ENCODE results near the gene EXOSC3. TPM values are rescaled to one million over a fixed set of nuclear protein-coding genes. Genes with fewer than 3 reads are reported as not detected.
"Not testable (repeated sequence)": the region's sequence is repeated elsewhere in the genome, so short reads cannot be mapped to it uniquely, and the experiment has no call there.

The EXOSC3 gene
- total RNA-seq, 1 donor from 2014 or later, result 16.7 TPM

- DNase-seq (ENCODE audit: low read depth in 2 of 2), result no peak
Measured at GRCh38 chr9:37776328-37776727, 8.5 kb downstream of the EXOSC3 start.

GRCh38 chr9:37775216-37775919 is 9.5 kb downstream of the EXOSC3 start:
- no peak for DNase-seq (ENCODE audit: low read depth in 2 of 2)

GRCh38 chr9:37769995-37770394 is 14.9 kb downstream of the EXOSC3 start:
- DNase-seq (ENCODE audit: low read depth in 2 of 2), result no peak

GRCh38 chr9:37769306-37769705 is 15.6 kb downstream of the EXOSC3 start:
- no peak for DNase-seq (ENCODE audit: low read depth in 2 of 2)

GRCh38 chr9:37765263-37765662 is 19.6 kb downstream of the EXOSC3 start:
- DNase-seq (ENCODE audit: low read depth in 2 of 2), result not testable (repeated sequence)

- no peak for DNase-seq (ENCODE audit: low read depth in 2 of 2)
Measured at GRCh38 chr9:37761511-37761910, 23.4 kb downstream of the EXOSC3 start.

- DNase-seq (ENCODE audit: low read depth in 2 of 2), result no peak
Measured at GRCh38 chr9:37760416-37761161, 24.3 kb downstream of the EXOSC3 start.

- DNase-seq (ENCODE audit: low read depth in 2 of 2), result no peak
Measured at GRCh38 chr9:37758747-37759146, 26.1 kb downstream of the EXOSC3 start.

GRCh38 chr9:37753489-37754190 is 31.2 kb downstream of the EXOSC3 start, which contains the start of gene TRMT10B:
TRMT10B (plus strand) TSS chr9:37753805; CDS start chr9:37761932, 8,127 bp downstream.
- peak; percentile 56 to 76 for DNase-seq (ENCODE audit: low read depth in 2 of 2)

GRCh38 chr9:37752642-37753488 is 32.0 kb downstream of the EXOSC3 start:
- no peak for DNase-seq (ENCODE audit: low read depth in 2 of 2)

GRCh38 chr9:37752112-37752511 is 32.8 kb downstream of the EXOSC3 start:
- not testable (repeated sequence) for DNase-seq (ENCODE audit: low read depth in 2 of 2)

GRCh38 chr9:37751704-37752103 is 33.2 kb downstream of the EXOSC3 start:
- DNase-seq (ENCODE audit: low read depth in 2 of 2), result not testable (repeated sequence)

GRCh38 chr9:37751186-37751585 is 33.7 kb downstream of the EXOSC3 start:
- DNase-seq (ENCODE audit: low read depth in 2 of 2), result no peak

GRCh38 chr9:37749129-37749528 is 35.7 kb downstream of the EXOSC3 start:
- DNase-seq (ENCODE audit: low read depth in 2 of 2), result no peak

- peak; percentile 50 to 72 for DNase-seq (ENCODE audit: low read depth in 2 of 2)
Measured at GRCh38 chr9:37747271-37747753, 37.6 kb downstream of the EXOSC3 start.

- no peak for DNase-seq (ENCODE audit: low read depth in 2 of 2)
Measured at GRCh38 chr9:37746448-37747270, 38.2 kb downstream of the EXOSC3 start.

- no peak for DNase-seq (ENCODE audit: low read depth in 2 of 2)
Measured at GRCh38 chr9:37745970-37746369, 38.9 kb downstream of the EXOSC3 start.

- no peak for DNase-seq (ENCODE audit: low read depth in 2 of 2)
Measured at GRCh38 chr9:37740631-37741328, 44.1 kb downstream of the EXOSC3 start.

- no peak for DNase-seq (ENCODE audit: low read depth in 2 of 2)
Measured at GRCh38 chr9:37740128-37740527, 44.7 kb downstream of the EXOSC3 start.

- no peak for DNase-seq (ENCODE audit: low read depth in 2 of 2)
Measured at GRCh38 chr9:37739222-37739621, 45.6 kb downstream of the EXOSC3 start.
